Measurements from ENCODE around the gene LIPC. TPM values are rescaled to one million over a fixed set of nuclear protein-coding genes. Genes with fewer than 3 reads are reported as not detected.

The LIPC gene
- total RNA-seq, 1 donor from 2014 or later, result not detected

- H3K36me3 ChIP-seq, result no peaks in the 10 kb centered on the region
- H3K4me1 ChIP-seq, result peaks cover 0 to 5% of the 10 kb centered on the region in 2 donors
- no peak for DNase-seq (ENCODE audit: low spot score in 2 of 2)
- no peak for TF ChIP-seq CTCF (IDR thresholded peaks at IDR 0.05)
- no peak overlapping the region for H3K4me3 ChIP-seq
- H3K27me3 ChIP-seq, result no peaks in the 10 kb centered on the region
- H3K27ac ChIP-seq, result no peak overlapping the region
- intact Hi-C loops (cut with DNase I), result no loop called here
- no peaks in the 10 kb centered on the region for H3K9me3 ChIP-seq
Measured at GRCh38 chr15:58553365-58553918, 121.7 kb downstream of the LIPC start.

GRCh38 chr15:58554758-58555157 is 123.0 kb downstream of the LIPC start:
- H3K36me3 ChIP-seq, result no peaks in the 10 kb centered on the region
- H3K27me3 ChIP-seq, result no peaks in the 10 kb centered on the region
- intact Hi-C loops (cut with DNase I), result no loop called here
- DNase-seq (ENCODE audit: low spot score in 2 of 2), result no peak
- TF ChIP-seq CTCF (IDR thresholded peaks at IDR 0.05), result no peak
- no peak overlapping the region for H3K27ac ChIP-seq
- no peaks in the 10 kb centered on the region for H3K9me3 ChIP-seq
- H3K4me3 ChIP-seq, result no peak overlapping the region
- H3K4me1 ChIP-seq, result peaks cover 0 to 5% of the 10 kb centered on the region in 2 donors

GRCh38 chr15:58555162-58556027 is 123.6 kb downstream of the LIPC start:
- intact Hi-C loops (cut with DNase I), result no loop called here
- H3K4me3 ChIP-seq, result no peak overlapping the region
- no peaks in the 10 kb centered on the region for H3K27me3 ChIP-seq
- H3K36me3 ChIP-seq, result no peaks in the 10 kb centered on the region
- TF ChIP-seq CTCF (IDR thresholded peaks at IDR 0.05), result no peak
- no peaks in the 10 kb centered on the region for H3K9me3 ChIP-seq
- no peak overlapping the region for H3K27ac ChIP-seq
- no peak for DNase-seq (ENCODE audit: low spot score in 2 of 2)
- peaks cover 0 to 5% of the 10 kb centered on the region in 2 donors for H3K4me1 ChIP-seq

DNA sequence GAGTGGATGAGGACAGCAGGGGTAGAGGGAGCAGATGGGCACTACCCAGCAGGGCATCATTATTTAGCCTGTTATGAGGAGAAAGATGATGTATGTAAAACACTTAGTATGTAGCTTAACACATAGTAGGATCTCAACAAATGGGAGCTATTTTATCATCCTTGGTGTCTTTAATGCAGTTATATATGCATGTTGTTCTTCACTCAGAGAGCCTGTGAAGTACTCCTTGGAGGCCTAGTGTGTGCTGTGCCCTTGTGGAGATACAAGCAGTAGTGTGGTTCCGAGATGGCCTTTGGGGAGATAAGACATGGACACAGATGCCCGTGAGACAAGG is 124.2 kb downstream of the LIPC start:
- Histone ChIP-seq H3K27ac (no peak overlapping the region), H3K36me3 (no peaks in the 10 kb centered on the region), H3K9me3 (no peaks in the 10 kb centered on the region), H3K4me3 (no peak overlapping the region), H3K4me1 (peaks cover 0 to 5% of the 10 kb centered on the region in 2 donors), H3K27me3 (no peaks in the 10 kb centered on the region)
- DNase-seq (ENCODE audit: low spot score in 2 of 2), result no peak
- intact Hi-C loops (cut with DNase I), result no loop called here
- no peak for TF ChIP-seq CTCF (IDR thresholded peaks at IDR 0.05)

DNA sequence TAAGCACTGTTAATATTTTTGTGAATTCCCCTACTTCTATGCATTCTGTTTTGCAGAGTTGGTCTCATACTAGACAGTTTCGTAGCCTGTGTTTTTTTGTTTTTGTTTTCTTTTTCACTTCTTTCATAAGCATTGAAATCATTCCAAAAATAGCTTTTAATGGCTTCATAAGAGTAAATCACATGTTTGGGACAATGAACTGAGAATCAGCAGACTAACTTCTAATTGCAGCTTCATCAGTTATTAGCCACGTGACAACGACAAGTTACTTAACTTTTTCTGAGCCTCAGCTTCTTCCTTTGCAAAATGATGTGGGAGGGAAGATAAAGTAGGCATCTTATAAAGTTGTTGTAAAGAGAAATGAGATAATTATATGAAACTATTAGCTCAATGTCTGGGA is 124.8 kb downstream of the LIPC start:
- H3K27me3 ChIP-seq, result no peaks in the 10 kb centered on the region
- H3K4me1 ChIP-seq, result peaks cover 0 to 5% of the 10 kb centered on the region in 2 donors
- intact Hi-C loops (cut with DNase I), result no loop called here
- TF ChIP-seq CTCF (IDR thresholded peaks at IDR 0.05), result no peak
- no peaks in the 10 kb centered on the region for H3K9me3 ChIP-seq
- DNase-seq (ENCODE audit: low spot score in 2 of 2), result no peak
- no peak overlapping the region for H3K4me3 ChIP-seq
- no peaks in the 10 kb centered on the region for H3K36me3 ChIP-seq
- no peak overlapping the region for H3K27ac ChIP-seq

Measured in ascending aorta (tissue), 2 donors.